Measurements from ENCODE around the gene AMOTL1.
"Not testable (repeated sequence)": the region's sequence is repeated elsewhere in the genome, so short reads cannot be mapped to it uniquely, and the experiment has no call there.

AMOTL1 gene

GRCh38 chr11:94794287-94795168, 26.4 kb downstream of the AMOTL1 start:
- DNase-seq (ENCODE audit: low spot score), result no peak

GRCh38 chr11:94795476-94796189, 27.5 kb downstream of the AMOTL1 start:
- DNase-seq (ENCODE audit: low spot score), result no peak

DNA sequence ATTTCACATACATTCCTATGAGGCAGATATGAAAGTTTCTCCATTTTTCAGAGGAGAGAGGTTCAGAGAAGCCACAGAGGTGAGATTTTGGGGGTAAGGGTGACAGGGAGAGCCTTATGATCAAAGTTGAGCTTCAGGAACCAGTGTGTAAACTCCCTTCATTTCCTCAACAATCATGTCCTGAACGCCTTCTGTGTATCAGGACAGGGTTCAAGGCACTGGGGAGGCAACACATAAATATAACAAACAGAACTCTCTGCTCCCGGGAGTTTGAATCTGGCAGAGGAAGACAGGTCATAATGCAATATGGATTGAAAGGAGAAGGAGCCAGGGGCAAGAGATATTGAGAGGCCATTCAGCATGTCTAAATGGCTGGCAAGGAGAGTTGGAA, 28.0 kb downstream of the AMOTL1 start:
- DNase-seq (ENCODE audit: low spot score), result no peak

DNA sequence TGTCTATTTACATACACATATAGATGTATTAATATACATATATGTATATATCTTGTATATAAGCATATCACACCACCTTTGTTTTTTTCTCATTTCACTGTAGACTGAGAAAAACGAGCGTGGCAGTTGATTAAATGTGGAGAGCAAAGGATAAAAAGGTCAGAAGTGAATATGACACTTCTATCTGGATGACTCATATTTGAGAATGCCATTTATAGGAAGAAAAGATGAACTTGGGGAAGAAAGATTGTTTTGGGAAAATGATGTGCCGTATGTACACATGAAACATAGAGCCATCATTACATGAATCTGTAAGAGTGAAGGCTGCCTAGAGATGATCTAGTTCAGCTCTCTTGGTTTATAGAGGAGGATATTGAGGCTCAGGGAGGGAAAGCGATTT, 28.7 kb downstream of the AMOTL1 start:
- DNase-seq (ENCODE audit: low spot score), result no peak

- DNase-seq (ENCODE audit: low spot score), result no peak
These were observed 31.6 kb downstream of the AMOTL1 start for GRCh38 chr11:94799726-94800125.

DNA sequence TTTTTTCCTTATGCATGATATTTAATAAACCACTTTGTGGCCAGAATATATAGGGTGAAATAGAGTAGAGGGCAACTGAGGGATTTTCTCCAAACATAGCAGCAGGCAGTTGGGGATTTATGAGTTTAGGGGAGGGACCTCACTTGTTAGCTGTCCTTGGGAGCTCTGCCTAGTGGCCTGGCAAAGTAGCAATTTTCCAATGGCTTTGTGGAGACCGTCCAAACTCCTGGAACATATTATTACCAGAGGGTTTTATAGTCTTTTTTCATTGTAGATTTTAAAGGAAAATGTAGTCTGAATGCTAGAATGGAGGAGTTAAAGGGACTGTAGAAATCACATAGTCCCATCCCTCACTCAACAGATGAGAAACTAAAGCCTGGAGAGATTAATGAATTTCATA, 32.3 kb downstream of the AMOTL1 start:
- no peak for DNase-seq (ENCODE audit: low spot score)

DNA sequence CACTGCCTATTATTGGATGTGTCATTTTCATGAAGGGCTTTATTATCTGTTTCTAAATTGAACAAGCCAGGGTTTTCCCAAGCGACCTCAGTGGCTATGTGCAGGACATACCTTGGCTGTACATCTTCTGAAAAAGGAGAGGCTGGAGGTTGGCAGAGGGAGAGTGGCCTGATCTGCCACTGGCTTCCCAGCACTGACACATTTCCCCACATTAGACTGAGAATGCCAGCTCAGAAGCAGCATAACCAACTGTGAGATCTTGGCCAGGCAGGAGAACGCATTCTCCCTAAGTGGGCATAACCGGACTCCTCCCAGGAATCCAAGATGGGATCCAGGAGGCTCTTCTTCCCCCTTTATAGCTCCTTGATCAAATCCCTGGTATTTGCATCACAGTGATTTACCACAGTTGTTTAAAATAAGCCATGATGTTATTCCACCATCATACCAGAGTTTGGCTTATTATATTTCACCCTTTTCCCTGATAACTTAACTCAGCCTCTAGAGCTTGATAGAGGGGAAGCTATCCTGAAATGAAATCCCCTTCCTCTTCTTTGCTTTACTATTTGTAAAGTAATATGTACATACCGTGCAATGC, 33.8 kb downstream of the AMOTL1 start:
- no peak for DNase-seq (ENCODE audit: low spot score)

DNA sequence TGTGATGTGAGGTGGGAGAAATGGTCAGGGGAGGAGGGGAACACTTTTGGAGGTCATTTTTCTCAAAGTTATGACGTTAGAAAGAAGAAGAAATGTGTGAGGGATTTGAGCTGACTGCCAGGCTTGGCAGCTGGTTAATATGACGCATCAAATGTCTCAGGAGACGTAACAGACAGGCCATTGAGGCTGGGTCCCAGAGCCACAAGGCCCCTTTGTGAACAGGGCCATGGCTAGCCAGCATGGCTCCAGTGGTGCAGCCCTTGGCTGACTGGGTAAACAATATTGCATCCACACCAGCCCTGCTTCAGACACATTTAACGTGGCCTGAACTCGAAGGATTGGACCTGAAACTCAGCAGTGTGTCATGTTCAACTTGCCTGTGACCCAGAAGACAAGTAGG, 34.3 kb downstream of the AMOTL1 start:
- DNase-seq (ENCODE audit: low spot score), result no peak

GRCh38 chr11:94803491-94803890, 35.3 kb downstream of the AMOTL1 start:
- no peak for DNase-seq (ENCODE audit: low spot score)

GRCh38 chr11:94804874-94805273, 36.7 kb downstream of the AMOTL1 start:
- DNase-seq (ENCODE audit: low spot score), result no peak

GRCh38 chr11:94806014-94806413, 37.9 kb downstream of the AMOTL1 start:
- DNase-seq (ENCODE audit: low spot score), result no peak

DNA sequence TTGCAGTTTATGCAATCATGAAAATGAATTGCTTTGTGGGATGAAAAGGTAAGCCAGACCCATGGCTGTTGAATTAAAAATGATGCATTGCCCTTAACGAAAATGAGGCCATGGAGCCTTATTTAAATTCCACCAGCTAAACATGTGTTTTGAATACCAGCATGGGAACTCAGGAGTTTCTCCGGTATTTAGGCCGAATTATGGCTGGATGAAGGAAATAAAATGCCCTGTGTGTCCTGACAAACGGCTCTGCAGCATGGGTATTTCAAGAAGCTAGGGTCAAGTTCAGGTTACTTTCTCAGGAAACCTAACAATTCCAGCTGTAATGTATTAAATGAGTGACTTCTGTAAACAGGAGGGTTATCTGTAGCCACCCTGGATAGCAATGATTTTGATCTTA, 38.3 kb downstream of the AMOTL1 start:
- no peak for DNase-seq (ENCODE audit: low spot score)

GRCh38 chr11:94809251-94809650, 41.1 kb downstream of the AMOTL1 start:
- no peak for DNase-seq (ENCODE audit: low spot score)

DNA sequence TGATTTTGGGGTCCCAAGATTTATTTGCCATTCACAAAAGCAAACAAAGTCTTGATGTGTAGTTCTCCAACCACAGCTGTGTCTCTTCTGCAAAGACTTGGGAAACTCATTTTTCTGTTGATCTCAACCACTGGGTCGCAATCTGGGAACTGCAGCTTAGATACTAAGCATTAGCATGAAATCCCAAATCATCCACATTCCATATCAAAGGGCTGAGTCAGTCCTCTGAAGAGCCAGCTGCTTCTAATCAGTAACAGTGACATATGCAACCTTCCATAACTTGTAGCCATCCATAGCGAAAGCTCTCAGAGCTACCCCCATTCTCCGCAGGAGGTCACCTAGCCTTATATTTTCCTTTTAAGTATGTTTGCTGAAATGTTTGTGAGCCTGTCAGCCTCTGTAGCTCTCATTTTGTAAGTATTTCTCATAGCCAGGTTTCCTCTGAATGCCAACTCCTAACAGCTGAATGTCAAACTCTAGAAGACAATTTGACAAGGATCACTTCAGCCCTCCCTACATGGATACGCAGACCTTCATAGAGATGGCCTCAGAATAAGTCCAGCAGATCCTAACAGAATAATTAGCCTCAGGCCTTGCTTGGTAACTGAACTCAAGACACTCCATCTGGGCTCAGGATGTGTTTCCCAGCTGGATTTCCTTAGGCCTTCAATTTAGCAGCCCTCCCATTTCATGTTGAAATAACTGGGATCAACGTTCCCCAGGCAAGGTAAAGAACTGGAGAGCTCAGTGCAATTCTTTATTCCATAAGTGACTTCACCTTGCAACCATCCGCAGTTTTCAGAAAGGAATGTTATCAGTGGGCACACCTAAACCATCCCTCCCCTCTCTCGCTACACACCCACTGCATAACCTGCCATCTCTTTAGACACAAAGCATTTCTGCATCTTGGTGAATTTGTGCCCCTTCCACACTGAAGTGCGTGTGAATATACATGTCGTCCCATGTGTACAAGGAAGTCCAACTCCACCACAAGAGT, 44.9 kb downstream of the AMOTL1 start:
- not testable (repeated sequence) for DNase-seq (ENCODE audit: low spot score)

- DNase-seq (ENCODE audit: low spot score), result no peak
These were observed 46.3 kb downstream of the AMOTL1 start for GRCh38 chr11:94814272-94814976.

DNA sequence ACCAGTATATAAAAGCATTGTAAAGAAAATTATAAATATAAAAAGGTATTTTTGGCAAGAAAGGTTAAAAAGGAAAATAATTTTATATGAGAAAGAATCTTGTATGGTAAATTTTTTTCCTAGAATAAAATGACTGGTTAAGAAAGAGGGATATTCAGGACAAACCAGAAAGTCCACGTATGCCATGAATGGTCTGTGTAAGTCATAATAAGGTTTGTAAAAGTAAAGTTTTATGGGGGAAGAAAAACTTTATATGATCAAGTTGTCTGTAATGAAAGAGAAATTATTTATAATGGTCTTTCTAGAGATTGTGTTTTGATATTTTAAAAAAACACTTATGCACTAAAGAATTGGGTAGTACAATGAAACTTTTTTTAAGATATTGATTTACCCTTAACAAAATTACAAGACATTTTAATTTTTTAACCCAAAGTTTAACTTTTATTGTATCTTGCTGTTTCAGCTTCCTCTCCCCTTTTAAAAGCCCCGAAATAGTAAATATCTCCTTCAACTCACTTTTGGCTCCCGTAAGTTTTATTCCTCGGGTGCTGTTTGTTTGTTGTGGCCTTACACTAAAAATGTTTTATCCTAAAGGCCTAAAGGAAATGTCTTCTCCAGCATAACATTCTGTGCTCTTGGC, 47.7 kb downstream of the AMOTL1 start:
- DNase-seq (ENCODE audit: low spot score), result no peak

DNA sequence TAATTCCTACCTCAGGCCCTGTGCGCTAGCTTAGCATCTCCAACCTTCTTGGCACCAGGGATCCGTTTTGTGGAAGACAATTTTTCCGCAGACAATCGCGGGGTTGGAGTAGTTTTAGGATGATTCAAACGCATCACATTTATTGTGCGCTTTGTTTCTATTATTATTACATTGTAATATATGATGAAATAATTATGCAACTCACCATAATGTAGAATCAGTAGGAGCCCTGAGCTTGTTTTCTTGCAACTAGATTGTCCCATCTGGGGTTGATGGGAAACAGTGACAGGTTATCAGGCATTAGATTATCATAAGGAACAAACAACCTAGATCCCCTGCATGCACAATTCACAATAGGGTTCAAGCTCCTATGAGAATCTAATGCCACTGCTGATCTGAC, 52.3 kb downstream of the AMOTL1 start:
- no peak for DNase-seq (ENCODE audit: low spot score)

- DNase-seq (ENCODE audit: low spot score), result no peak
These were observed 53.3 kb downstream of the AMOTL1 start for GRCh38 chr11:94821439-94821838.

- DNase-seq (ENCODE audit: low spot score), result no peak
These were observed 53.9 kb downstream of the AMOTL1 start for GRCh38 chr11:94822080-94822479.

DNA sequence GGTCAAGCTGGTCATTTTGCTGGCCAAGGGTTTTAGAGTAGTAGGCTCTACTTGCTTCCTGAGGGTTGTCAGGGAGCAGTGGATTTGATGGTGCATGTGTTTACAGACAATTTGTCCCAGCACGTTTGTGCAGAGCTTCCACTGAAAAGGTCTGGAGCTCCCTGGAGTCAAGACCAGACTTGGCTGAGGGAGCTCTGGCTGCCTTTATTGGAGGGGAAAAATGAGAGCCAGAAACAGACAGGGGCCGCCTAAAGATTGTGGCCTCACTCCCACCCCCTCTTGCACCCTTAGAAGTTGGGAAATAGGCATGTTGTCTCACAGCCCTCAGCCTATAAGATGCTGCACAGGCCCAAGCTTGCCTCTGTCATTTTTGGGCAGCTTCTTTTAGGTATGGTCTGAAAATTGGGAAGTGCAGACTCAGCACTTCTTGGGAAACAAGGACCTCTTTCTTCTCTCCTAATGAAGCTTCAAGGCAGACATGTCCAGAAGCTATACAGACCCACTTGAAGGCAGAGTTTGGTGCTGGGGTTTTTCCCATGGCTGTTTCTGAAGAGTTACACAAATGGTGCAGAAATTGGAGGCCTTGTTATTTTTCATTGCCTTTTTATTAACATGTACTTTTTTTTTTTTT, 55.1 kb downstream of the AMOTL1 start:
- no peak for DNase-seq (ENCODE audit: low spot score)

Measured in germinal center (tissue), 1 donor.